Right lobe of liver (tissue), 6 donors: ENCODE data around the gene SDF4. TPM values are rescaled to one million over a fixed set of nuclear protein-coding genes. Genes with fewer than 3 reads are reported as not detected.
A peak's percentile ranks its signal among the peaks of the same experiment; 100 is the strongest.
"Not testable (repeated sequence)": the region's sequence is repeated elsewhere in the genome, so short reads cannot be mapped to it uniquely, and the experiment has no call there.

ENCODE experiments used
- ATAC-seq, 4 donors: fragments of 200-7000 bp; cut with Tn5 transposase; one replicate each; pipeline ENCODE4 v1.9.1; 2020; ENCODE audit warnings: mild to moderate bottlenecking in 4 of 4, moderate library complexity in 4 of 4
- DNase-seq, 3 donors: peaks; one replicate each; pipeline ENCODE4 v3.0.0-alpha.2; 2020
- H3K27ac ChIP-seq, 3 donors: fragments of 200-600 bp; one replicate each; pipeline ENCODE4 v1.8.0; 2022
- H3K27me3 ChIP-seq, 2 donors: fragments of 200-600 bp; one replicate each; pipeline ENCODE4 v1.8.0; 2022
- H3K36me3 ChIP-seq, 4 donors: fragments of 200-600 bp; sonication (generic) in 1 of 4; one replicate each; pipeline versions ENCODE4 v1.5.1 to v1.8.0; 2017 to 2022; ENCODE audit warnings: control low read depth in 1 of 4
- H3K4me1 ChIP-seq, 4 donors: fragments of 200-600 bp; sonication (generic) in 1 of 4; one replicate each; pipeline versions ENCODE4 v1.5.1 to v1.8.0; 2017 to 2022; ENCODE audit warnings: control low read depth in 1 of 4
- H3K4me3 ChIP-seq, 3 donors: fragments of 200-600 bp; one replicate each; pipeline ENCODE4 v1.8.0; 2022
- H3K9me3 ChIP-seq, 4 donors: fragments of 200-600 bp; sonication (generic) in 1 of 4; one replicate each; pipeline versions ENCODE4 v1.5.1 to v1.8.0; 2017 to 2022; ENCODE audit warnings: control low read depth in 1 of 4
- CTCF ChIP-seq, 4 donors: fragments of 200-600 bp in 3 of 4; fragments of 450-650 bp in 1 of 4; IDR thresholded peaks; one replicate each; pipeline versions ENCODE4 v1.5.1 to v1.8.0; 2016 to 2022; ENCODE audit warnings: antibody characterized with exemption in 4 of 4, mild to moderate bottlenecking in 2 of 4
- POLR2A ChIP-seq: fragments of 450-650 bp; IDR thresholded peaks from one replicate; pipeline ENCODE4 v1.6.1; 2017; ENCODE audit warnings: antibody characterized with exemption, mild to moderate bottlenecking
- WGBS: methylation state at CpG from one replicate; pipeline ENCODE4 v1.1.6; 2018; ENCODE audit warnings: low coverage, low lambda C conversion rate; ENCODE audit not compliant: insufficient coverage; ENCODE audit errors: missing lambda C conversion rate; 5-methylcytosine and 5-hydroxymethylcytosine counted together
- intact Hi-C, 2 donors: fragments of 100-400 bp; cut with DNase I; formaldehyde crosslinking; loops; one replicate each; pipeline versions ENCODE4 v1.11.2 to v1.14.1; 2022
- total RNA-seq, 6 experiments: library from RNA; depleted of rRNA in 2 of 6; stranded (reverse); fragments of >200 nt in 2 of 6; fragmentation: NEBNext Ultra II Directional in 3 of 6; extraction: Animal tissue kit (Norgen Biotek cat#: 25700) in 3 of 6; gene quantifications; one replicate each; pipeline versions ENCODE4 v1.1.0 to v1.2.4, GENCODE V29; 2016 to 2023
- donor health status: DM: no; HTN: yes; CAD: no.
- donor health status: DM: no; HTN: no; CAD: no.
- donor health status: DM: no; HTN: no; CAD: no.
- donor health status: DM: no; HTN: yes; CAD: no.
- donor health status: DM: no; HTN: yes; CAD: no.

SDF4 gene
- total RNA-seq, 6 experiments from 2014 or later: 112 to 148 (median 142) TPM

DNA sequence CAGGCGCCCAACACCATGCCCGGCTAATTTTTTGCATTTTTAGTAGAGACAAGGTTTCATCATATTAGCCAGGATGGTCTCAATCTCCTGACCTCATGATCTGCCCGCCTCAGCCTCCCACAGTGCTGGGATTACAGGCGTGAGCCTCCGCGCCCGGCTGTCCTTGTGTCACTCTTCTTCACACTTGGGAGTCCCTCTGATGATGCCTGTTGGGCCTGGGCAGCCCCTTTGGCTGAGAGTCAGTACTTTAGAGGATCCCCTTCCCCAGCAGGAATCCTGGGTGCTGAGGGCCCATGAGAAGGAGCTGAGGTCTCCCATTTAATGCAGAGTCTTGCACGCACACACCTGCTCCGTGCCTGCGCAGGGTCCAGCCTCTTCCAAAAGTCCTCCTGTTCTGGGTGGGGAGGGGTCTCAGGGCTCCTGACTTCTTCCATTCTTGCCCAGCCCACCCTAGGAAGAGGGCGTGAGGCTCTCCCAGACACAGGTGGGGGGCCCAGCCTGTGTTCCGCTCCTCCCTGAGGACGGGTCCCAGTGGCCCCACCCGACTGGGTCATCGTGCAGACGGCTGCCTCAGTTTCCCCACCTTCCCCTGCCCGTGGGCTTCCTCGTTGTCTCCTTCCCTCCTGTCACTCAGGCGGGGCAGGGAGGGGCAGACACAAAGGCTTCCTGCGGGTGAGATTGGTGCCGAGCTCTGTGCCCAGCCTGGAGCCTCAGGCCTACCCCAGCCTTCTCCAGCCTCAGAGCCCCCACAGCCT is 54.2 kb downstream of the SDF4 start:
- no peaks in the 10 kb centered on the region for H3K4me1 ChIP-seq
- intact Hi-C loops: no loop called here
- no peak overlapping the region for H3K27ac ChIP-seq
- H3K36me3 ChIP-seq: no peaks in the 10 kb centered on the region
- H3K9me3 ChIP-seq: no peaks in the 10 kb centered on the region
- DNase-seq (no peak), ATAC-seq (no peak)
- no peak overlapping the region for H3K4me3 ChIP-seq
- peaks cover 0 to 7% of the 10 kb centered on the region in 2 donors for H3K27me3 ChIP-seq
- WGBS: 52% methylated on average over 2 of the region's 21 CpGs
- no peak for TF ChIP-seq CTCF (IDR thresholded peaks at IDR 0.05)
- TF ChIP-seq POLR2A: no peak

- Histone ChIP-seq H3K4me1 (no peaks in the 10 kb centered on the region), H3K9me3 (no peaks in the 10 kb centered on the region), H3K27ac (no peak overlapping the region), H3K36me3 (no peaks in the 10 kb centered on the region), H3K4me3 (no peak overlapping the region), H3K27me3 (peaks cover 0 to 9% of the 10 kb centered on the region in 2 donors)
- WGBS: 54% methylated on average over 5 of the region's 7 CpGs
- DNase-seq (no peak), ATAC-seq (no peak)
- TF ChIP-seq CTCF (IDR thresholded peaks at IDR 0.05) (no peak), POLR2A (no peak)
- intact Hi-C loops: no loop called here
These were observed 54.9 kb downstream of the SDF4 start for GRCh38 chr1:1176931-1177330.

GRCh38 chr1:1176063-1176761 is 55.6 kb downstream of the SDF4 start:
- ATAC-seq, H3K9me3 ChIP-seq, intact Hi-C loops, H3K27ac ChIP-seq, H3K27me3 ChIP-seq, H3K36me3 ChIP-seq, H3K4me1 ChIP-seq, H3K4me3 ChIP-seq: not testable (repeated sequence)
- DNase-seq: peak in 1 of 3 donors; percentile 44
- 36% methylated on average over 5 of the region's 22 CpGs for WGBS

DNA sequence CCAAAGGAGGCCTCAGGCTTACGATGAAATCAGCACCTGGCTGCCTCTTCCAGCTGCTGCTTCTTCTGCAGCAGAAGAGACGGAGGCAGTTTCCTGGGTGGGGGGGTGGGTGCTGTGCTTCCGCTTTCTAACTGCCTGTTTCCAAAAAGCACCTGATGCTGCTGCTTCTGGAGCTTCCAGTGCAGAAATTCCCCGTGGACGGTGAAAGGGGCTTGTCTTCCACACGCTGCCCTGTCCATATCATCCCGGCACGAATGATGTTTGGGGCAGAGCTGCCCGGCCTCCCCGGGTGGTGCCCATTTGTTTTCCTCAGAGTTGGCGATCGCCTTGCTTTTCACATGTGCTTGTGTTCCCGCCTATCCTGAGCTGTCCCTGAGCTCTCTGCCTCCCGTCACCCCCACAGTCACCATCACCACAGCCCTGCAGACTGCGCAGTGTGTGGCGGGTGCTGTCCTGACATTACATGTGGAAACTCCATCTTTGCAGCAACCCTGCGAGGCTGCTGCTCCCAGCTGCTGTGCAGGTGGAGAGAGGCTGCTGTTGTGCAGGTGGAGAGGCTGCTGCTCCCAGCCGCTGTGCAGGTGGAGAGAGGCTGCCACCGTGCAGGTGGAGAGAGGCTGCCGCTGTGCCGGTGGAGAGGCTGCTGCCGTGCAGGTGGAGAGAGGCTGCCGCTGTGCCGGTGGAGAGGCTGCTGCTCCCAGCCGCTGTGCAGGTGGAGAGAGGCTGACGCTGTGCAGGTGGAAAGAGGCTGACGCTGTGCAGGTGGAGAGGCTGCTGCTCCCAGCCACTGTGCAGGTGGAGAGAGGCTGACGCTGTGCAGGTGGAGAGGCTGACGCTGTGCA is 56.4 kb downstream of the SDF4 start:
- Histone ChIP-seq H3K36me3 (no peaks in the 10 kb centered on the region), H3K9me3 (no peaks in the 10 kb centered on the region), H3K4me1 (no peaks in the 10 kb centered on the region), H3K27ac (no peak overlapping the region), H3K4me3 (no peak overlapping the region), H3K27me3 (peaks cover 0 to 9% of the 10 kb centered on the region in 2 donors)
- 81% methylated on average over 6 of the region's 29 CpGs for WGBS
- DNase-seq: peak in 1 of 3 donors; percentile 39
- intact Hi-C loops: no loop called here
- no peak for ATAC-seq
- no peak for TF ChIP-seq CTCF (IDR thresholded peaks at IDR 0.05)
- no peak for TF ChIP-seq POLR2A
